K562 (cell line): ENCODE data around the gene AKT2. TPM values are rescaled to one million over a fixed set of nuclear protein-coding genes. Genes with fewer than 3 reads are reported as not detected.

Experiments used
- ATAC-seq: fragments of 200-7000 bp; cut with Tn5 transposase; 3 replicates; pipeline ENCODE4 v1.9.1; 2020; ENCODE audit warnings: moderate library complexity
- BruUV-seq: library from RNA; stranded (reverse); fragments of 400-500 nt; replicated peaks from 2 replicates; lab custom pipeline; 2021; lab: Mats Ljungman, UMichigan
- CTCF ChIA-PET: fragments of 300-600 bp; formaldehyde crosslinking; extraction: SDS; loops from one replicate; lab custom pipeline; 2021; ENCODE audit warnings: low intra/inter-chr PET ratio; lab: Yijun Ruan, JAX
- POLR2A ChIA-PET: fragments of 300-600, 350-650 bp; sonication (Branson Sonifier 250); formaldehyde crosslinking; extraction: SDS; loops from one replicate; lab custom pipeline; 2021; ENCODE audit warnings: antibody characterized with exemption, inconsistent platforms; lab: Yijun Ruan, JAX
- DNase-seq, 4 experiments: peaks; one replicate each; pipeline versions ENCODE4 v3.0.0 to v3.0.0-alpha.2; 2011 to 2018; ENCODE audit warnings: low spot score in 3 of 4, mixed read lengths in 3 of 4; ENCODE audit errors: extremely low read depth in 1 of 4
- FAIRE-seq: peaks from 2 replicates; lab custom pipeline; 2011; peaks lifted over from hg19 to GRCh38; lab: Jason Lieb, UNC
- H2AFZ ChIP-seq: 2 replicates; pipeline ENCODE4 v1.6.0; 2011; ENCODE audit warnings: low read depth, low read length, control low read depth, inconsistent platforms
- H3K27ac ChIP-seq: fragments of 200-600 bp; 3 replicates; pipeline ENCODE4 v1.8.0; 2011; ENCODE audit warnings: low read depth, mild to moderate bottlenecking, control low read depth, inconsistent platforms, low read length, moderate library complexity, mixed read lengths; ENCODE audit errors: extremely low read depth
- H3K27me3 ChIP-seq, 2 experiments: fragments of 300-600 bp in 1 of 2; 2 replicates in 1 of 2; 3 replicates in 1 of 2; pipeline versions ENCODE4 v1.6.0 to v1.8.0; 2011; ENCODE audit warnings: inconsistent platforms in 2 of 2, low read length in 2 of 2, mild to moderate bottlenecking in 1 of 2, mixed read lengths in 1 of 2, moderate library complexity in 1 of 2; ENCODE audit not compliant: control insufficient read depth in 2 of 2, insufficient read depth in 2 of 2
- H3K36me3 ChIP-seq: fragments of 300-600 bp; 3 replicates; pipeline ENCODE4 v1.8.0; 2011; ENCODE audit warnings: mild to moderate bottlenecking, low read length, inconsistent platforms; ENCODE audit not compliant: control insufficient read depth, insufficient read depth
- H3K4me1 ChIP-seq, 2 experiments: fragments of 200-600 bp in 1 of 2; replicated peaks in 1 of 2; 2 replicates in 1 of 2; 3 replicates in 1 of 2; pipeline versions ENCODE4 v1.5.1 to v1.8.0; 2011; ENCODE audit warnings: inconsistent platforms in 2 of 2, low read length in 2 of 2, mild to moderate bottlenecking in 1 of 2, mixed read lengths in 1 of 2, moderate library complexity in 1 of 2; ENCODE audit not compliant: control insufficient read depth in 2 of 2, insufficient read depth in 2 of 2
- H3K4me2 ChIP-seq: 2 replicates; pipeline ENCODE4 v1.6.1; 2011; ENCODE audit warnings: low read length, control low read depth, inconsistent platforms, mixed read lengths; ENCODE audit not compliant: insufficient read depth
- H3K4me3 ChIP-seq: fragments of 200-600 bp; sonication (generic), shearing (Covaris generic); 2 replicates; pipeline ENCODE4 v1.5.1; 2016; ENCODE audit warnings: control low read depth, inconsistent platforms
- H3K79me2 ChIP-seq: fragments of 200-600 bp; 3 replicates; pipeline ENCODE4 v1.8.0; 2011; ENCODE audit warnings: low read length, inconsistent platforms; ENCODE audit not compliant: control insufficient read depth, insufficient read depth
- H3K9ac ChIP-seq, 2 experiments: 2 replicates each; pipeline versions ENCODE4 v1.6.0 to v1.6.1; 2011; ENCODE audit warnings: low read depth in 2 of 2, low read length in 2 of 2, control low read depth in 1 of 2, inconsistent platforms in 1 of 2, mild to moderate bottlenecking in 1 of 2, mixed read lengths in 1 of 2; ENCODE audit not compliant: insufficient read depth in 1 of 2
- H3K9me1 ChIP-seq: one replicate; pipeline ENCODE4 v1.6.0; 2011; ENCODE audit warnings: inconsistent platforms, mild to moderate bottlenecking, low read length, moderate library complexity; ENCODE audit not compliant: control insufficient read depth, insufficient read depth
- H3K9me3 ChIP-seq: replicated peaks from 2 replicates; pipeline ENCODE4 v1.5.1; 2011; ENCODE audit warnings: low read depth, low read length, inconsistent platforms; ENCODE audit not compliant: control insufficient read depth, insufficient read depth
- H4K20me1 ChIP-seq: replicated peaks from 2 replicates; pipeline ENCODE4 v1.6.1; 2011; ENCODE audit warnings: low read length, inconsistent platforms, mixed read lengths; ENCODE audit not compliant: control insufficient read depth, insufficient read depth
- CEBPG ChIP-seq, 3 experiments: fragments of 200-800 bp in 1 of 3; sonication (Bioruptor generic) in 1 of 3; sonication (generic) in 1 of 3; formaldehyde crosslinking in 1 of 3; IDR thresholded peaks in 2 of 3; conservative IDR thresholded peaks in 1 of 3; 2 replicates each; pipeline versions ENCODE4 v1.6.1 to v1.8.0; 2016 to 2022; ENCODE audit warnings: missing compliant biosample characterization in 2 of 3, missing genetic modification characterization in 2 of 3, mild to moderate bottlenecking in 1 of 3, missing genetic modification reagents in 1 of 3
- DIDO1 ChIP-seq: fragments of 450-650 bp; IDR thresholded peaks from 2 replicates; pipeline ENCODE4 v1.6.1; 2016; ENCODE audit warnings: low read depth, missing biosample characterization, missing genetic modification characterization
- HDAC2 ChIP-seq: fragments of 450-650 bp; IDR thresholded peaks from 2 replicates; pipeline ENCODE4 v1.6.1; 2016; ENCODE audit warnings: mild to moderate bottlenecking
- MEIS2 ChIP-seq: fragments of 450-650 bp; IDR thresholded peaks from 2 replicates; pipeline ENCODE4 v1.6.1; 2014; ENCODE audit warnings: mild to moderate bottlenecking; ENCODE audit not compliant: partially characterized antibody
- MYC ChIP-seq, 2 experiments: fragments of 250-450 bp in 1 of 2; sonication (Bioruptor Pico) in 1 of 2; IDR thresholded peaks; 2 replicates each; pipeline versions ENCODE4 v1.5.1 to v1.6.1; 2012 to 2021; ENCODE audit warnings: low read depth in 2 of 2, borderline replicate concordance in 1 of 2, improper control_type of control experiment in 1 of 2, low read length in 1 of 2, mild to moderate bottlenecking in 1 of 2, moderate library complexity in 1 of 2
- NFE2L1 ChIP-seq: fragments of 450-650 bp; IDR thresholded peaks from 2 replicates; pipeline ENCODE4 v1.6.1; 2016; ENCODE audit warnings: missing genetic modification characterization, low read depth, mild to moderate bottlenecking, missing compliant biosample characterization, moderate library complexity, borderline replicate concordance
- POLR2A ChIP-seq: fragments of 450-650 bp; conservative IDR thresholded peaks from 2 replicates; pipeline ENCODE4 v1.6.1; 2016
- TAL1 ChIP-seq: fragments of 450-650 bp; IDR thresholded peaks from 2 replicates; pipeline ENCODE4 v1.6.1; 2016; ENCODE audit warnings: mild to moderate bottlenecking
- TARDBP ChIP-seq: fragments of 450-650 bp; IDR thresholded peaks from 2 replicates; pipeline ENCODE4 v1.6.1; 2016
- ZNF316 ChIP-seq: fragments of 450-650 bp; IDR thresholded peaks from 2 replicates; pipeline ENCODE4 v1.6.1; 2016
- WGBS: fragments of 100-300 bp; shearing (Covaris generic); methylation state at CpG from one replicate; pipeline ENCODE4 v1.1.6; 2016; ENCODE audit warnings: low coverage, mixed read lengths; ENCODE audit not compliant: insufficient coverage; ENCODE audit errors: missing lambda C conversion rate; 5-methylcytosine and 5-hydroxymethylcytosine counted together
- in situ Hi-C: fragments of 300-500 bp; cut with MboI; formaldehyde crosslinking; loops from 4 replicates; pipeline ENCODE4 v1.15.0; 2018; ENCODE audit warnings: inconsistent platforms, mixed read lengths
- intact Hi-C: fragments of 100-400 bp; cut with micrococcal nuclease; formaldehyde crosslinking; loops from 2 replicates; pipeline ENCODE4 v1.14.2; 2022
- polyA plus RNA-seq, 8 experiments: library from polyadenylated mRNA; depleted of rRNA in 4 of 8; stranded (reverse) in 5 of 8; unstranded in 3 of 8; fragments of >200 nt; fragmentation: Nextera tagmentation in 2 of 8; fragmentation: Illumina TruSeq in 1 of 8; extraction: Ambion mirVana in 2 of 8; extraction: Trizol in 1 of 8; gene quantifications; 2 replicates each; pipeline versions ENCODE4 v1.2.1 to v1.2.3, GENCODE V29; 2011 to 2014; ENCODE audit warnings: inconsistent platforms in 1 of 8, missing spikeins in 1 of 8
- total RNA-seq, 7 experiments: library from RNA; depleted of rRNA in 6 of 7; stranded (reverse); fragments of >200 nt in 6 of 7; fragmentation: Illumina TruSeq in 2 of 7; extraction: Trizol in 2 of 7; gene quantifications; 2 replicates each; pipeline versions ENCODE4 v1.2.1 to v1.2.3, GENCODE V29; 2011 to 2021; ENCODE audit warnings: low replicate concordance in 1 of 7
- TF ChIP-seq, protein P1 (sequence below): sonication (generic); formaldehyde crosslinking; IDR thresholded peaks from 2 replicates; pipeline ENCODE4 v1.8.0; 2023; ENCODE audit warnings: mild to moderate bottlenecking, missing genetic modification reagents
- TF ChIP-seq, protein P2 (sequence below): sonication (generic); formaldehyde crosslinking; IDR thresholded peaks from 2 replicates; pipeline ENCODE4 v1.8.0; 2022; ENCODE audit warnings: mild to moderate bottlenecking, missing genetic modification reagents, borderline replicate concordance
- TF ChIP-seq, protein P3 (sequence below): fragments of 450-650 bp; IDR thresholded peaks from 2 replicates; pipeline ENCODE4 v1.6.1; 2018; ENCODE audit warnings: mild to moderate bottlenecking, low read depth; ENCODE audit not compliant: partially characterized antibody

Gene AKT2
- total and polyA plus RNA-seq, 9 of the 15 experiments (the other 6 are each of a cell fraction or from before 2014, with no cell fraction given) = 1.1 to 132 (median 67.7) TPM

DNA sequence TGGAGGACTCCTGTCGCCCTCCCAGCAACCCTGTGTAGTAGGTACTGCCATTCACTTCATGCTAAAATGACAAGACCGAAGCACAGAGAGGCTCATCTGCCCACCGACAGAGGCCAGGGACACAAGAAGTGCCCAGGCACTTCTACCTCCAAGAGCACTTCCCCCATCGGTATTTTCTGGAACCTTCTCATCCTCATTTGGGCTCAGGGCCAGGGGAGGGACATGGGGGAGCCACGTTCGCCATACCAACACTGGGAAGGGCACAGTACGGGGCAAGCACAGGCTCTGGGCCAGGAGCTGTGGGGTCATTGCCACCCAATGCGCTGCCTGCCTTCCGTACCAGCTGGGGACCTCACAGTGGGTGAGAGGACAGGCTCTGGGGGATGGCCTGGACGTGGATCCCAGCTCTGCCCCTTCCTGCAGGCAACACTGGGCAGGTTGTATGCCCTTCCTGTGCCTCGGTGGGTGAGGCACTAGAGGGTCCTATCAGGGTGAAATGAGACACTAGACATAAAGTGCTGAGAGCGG lies 37.3 kb downstream of the AKT2 start:
- Histone ChIP-seq H3K27me3 (no peaks in the 10 kb centered on the region), H3K27ac (no peak overlapping the region), H3K9me3 (no peaks in the 10 kb centered on the region), H4K20me1 (peaks cover 4% of the 10 kb centered on the region; the same call in 1 of the 2 replicates), H3K9ac (peak overlapping the region in 1 of 2 experiments; percentile 61; a peak in 2 of 4 replicates), H3K79me2 (peaks cover 44% of the 10 kb centered on the region), H3K4me2 (no peak overlapping the region), H3K9me1 (peaks cover 4% of the 10 kb centered on the region), H3K4me3 (no peak overlapping the region), H2AFZ (no peak overlapping the region), H3K4me1 (peaks cover 0 to 16% of the 10 kb centered on the region in 2 experiments; a peak in 2 of 5 replicates), H3K36me3 (peaks cover 66% of the 10 kb centered on the region; the same call in 2 of the 3 replicates)
- in situ Hi-C loops (no loop called here), intact Hi-C loops (no loop called here)
- WGBS = 89% methylated on average over 11 of the region's 12 CpGs
- FAIRE-seq (no peak), ATAC-seq (no peak), DNase-seq (no peak)
- POLR2A ChIA-PET = no interaction called here
- CTCF ChIA-PET = no interaction called here
- no TSS peak for BruUV-seq
- TF ChIP-seq TAL1 (no peak), MEIS2 (no peak), ZNF316 (no peak), HDAC2 (no peak), TARDBP (no peak), NFE2L1 (tag) (no peak), DIDO1 (tag) (no peak), CEBPG (CRISPR knock-in tag; IDR thresholded peaks at IDR 0.05) (no peak), CEBPG (tag; conservative IDR thresholded peaks at IDR 0.05 in 1 of 2, IDR thresholded peaks at IDR 0.05 in 1 of 2) (no peak), MYC (IDR thresholded peaks at IDR 0.05; ENCODE audit: low read depth, low read length) (no peak), MYC (CRISPR knock-in tag; IDR thresholded peaks at IDR 0.05; ENCODE audit: borderline replicate concordance, low read depth) (no peak), POLR2A (no peak)
- TF ChIP-seq, protein P1, sequence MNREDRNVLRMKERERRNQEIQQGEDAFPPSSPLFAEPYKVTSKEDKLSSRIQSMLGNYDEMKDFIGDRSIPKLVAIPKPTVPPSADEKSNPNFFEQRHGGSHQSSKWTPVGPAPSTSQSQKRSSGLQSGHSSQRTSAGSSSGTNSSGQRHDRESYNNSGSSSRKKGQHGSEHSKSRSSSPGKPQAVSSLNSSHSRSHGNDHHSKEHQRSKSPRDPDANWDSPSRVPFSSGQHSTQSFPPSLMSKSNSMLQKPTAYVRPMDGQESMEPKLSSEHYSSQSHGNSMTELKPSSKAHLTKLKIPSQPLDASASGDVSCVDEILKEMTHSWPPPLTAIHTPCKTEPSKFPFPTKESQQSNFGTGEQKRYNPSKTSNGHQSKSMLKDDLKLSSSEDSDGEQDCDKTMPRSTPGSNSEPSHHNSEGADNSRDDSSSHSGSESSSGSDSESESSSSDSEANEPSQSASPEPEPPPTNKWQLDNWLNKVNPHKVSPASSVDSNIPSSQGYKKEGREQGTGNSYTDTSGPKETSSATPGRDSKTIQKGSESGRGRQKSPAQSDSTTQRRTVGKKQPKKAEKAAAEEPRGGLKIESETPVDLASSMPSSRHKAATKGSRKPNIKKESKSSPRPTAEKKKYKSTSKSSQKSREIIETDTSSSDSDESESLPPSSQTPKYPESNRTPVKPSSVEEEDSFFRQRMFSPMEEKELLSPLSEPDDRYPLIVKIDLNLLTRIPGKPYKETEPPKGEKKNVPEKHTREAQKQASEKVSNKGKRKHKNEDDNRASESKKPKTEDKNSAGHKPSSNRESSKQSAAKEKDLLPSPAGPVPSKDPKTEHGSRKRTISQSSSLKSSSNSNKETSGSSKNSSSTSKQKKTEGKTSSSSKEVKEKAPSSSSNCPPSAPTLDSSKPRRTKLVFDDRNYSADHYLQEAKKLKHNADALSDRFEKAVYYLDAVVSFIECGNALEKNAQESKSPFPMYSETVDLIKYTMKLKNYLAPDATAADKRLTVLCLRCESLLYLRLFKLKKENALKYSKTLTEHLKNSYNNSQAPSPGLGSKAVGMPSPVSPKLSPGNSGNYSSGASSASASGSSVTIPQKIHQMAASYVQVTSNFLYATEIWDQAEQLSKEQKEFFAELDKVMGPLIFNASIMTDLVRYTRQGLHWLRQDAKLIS (CRISPR knock-in tag) = no peak
- TF ChIP-seq, protein P2, sequence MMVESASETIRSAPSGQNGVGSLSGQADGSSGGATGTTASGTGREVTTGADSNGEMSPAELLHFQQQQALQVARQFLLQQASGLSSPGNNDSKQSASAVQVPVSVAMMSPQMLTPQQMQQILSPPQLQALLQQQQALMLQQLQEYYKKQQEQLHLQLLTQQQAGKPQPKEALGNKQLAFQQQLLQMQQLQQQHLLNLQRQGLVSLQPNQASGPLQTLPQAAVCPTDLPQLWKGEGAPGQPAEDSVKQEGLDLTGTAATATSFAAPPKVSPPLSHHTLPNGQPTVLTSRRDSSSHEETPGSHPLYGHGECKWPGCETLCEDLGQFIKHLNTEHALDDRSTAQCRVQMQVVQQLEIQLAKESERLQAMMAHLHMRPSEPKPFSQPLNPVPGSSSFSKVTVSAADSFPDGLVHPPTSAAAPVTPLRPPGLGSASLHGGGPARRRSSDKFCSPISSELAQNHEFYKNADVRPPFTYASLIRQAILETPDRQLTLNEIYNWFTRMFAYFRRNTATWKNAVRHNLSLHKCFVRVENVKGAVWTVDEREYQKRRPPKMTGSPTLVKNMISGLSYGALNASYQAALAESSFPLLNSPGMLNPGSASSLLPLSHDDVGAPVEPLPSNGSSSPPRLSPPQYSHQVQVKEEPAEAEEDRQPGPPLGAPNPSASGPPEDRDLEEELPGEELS (CRISPR knock-in tag) = no peak
- TF ChIP-seq, protein P3, sequence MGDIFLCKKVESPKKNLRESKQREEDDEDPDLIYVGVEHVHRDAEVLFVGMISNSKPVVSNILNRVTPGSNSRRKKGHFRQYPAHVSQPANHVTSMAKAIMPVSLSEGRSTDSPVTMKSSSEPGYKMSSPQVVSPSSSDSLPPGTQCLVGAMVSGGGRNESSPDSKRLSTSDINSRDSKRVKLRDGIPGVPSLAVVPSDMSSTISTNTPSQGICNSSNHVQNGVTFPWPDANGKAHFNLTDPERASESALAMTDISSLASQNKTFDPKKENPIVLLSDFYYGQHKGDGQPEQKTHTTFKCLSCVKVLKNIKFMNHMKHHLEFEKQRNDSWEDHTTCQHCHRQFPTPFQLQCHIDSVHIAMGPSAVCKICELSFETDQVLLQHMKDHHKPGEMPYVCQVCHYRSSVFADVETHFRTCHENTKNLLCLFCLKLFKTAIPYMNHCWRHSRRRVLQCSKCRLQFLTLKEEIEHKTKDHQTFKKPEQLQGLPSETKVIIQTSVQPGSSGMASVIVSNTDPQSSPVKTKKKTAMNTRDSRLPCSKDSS = no peak
